GM06990 (cell line): ENCODE measurements around the gene HIVEP1.
A peak's percentile ranks its signal among the peaks of the same experiment; 100 is the strongest.

Source experiments
- DNase-seq: peaks from one replicate; pipeline ENCODE4 v3.0.0-alpha.2; 2011; ENCODE audit not compliant: insufficient read length; ENCODE audit errors: extremely low read depth
- H3K27me3 ChIP-seq: replicated peaks from 2 replicates; pipeline ENCODE4 v1.6.0; 2011; ENCODE audit warnings: low read length; ENCODE audit not compliant: control insufficient read depth, insufficient read depth
- H3K36me3 ChIP-seq: 2 replicates; pipeline ENCODE4 v1.5.1; 2011; ENCODE audit warnings: low read length; ENCODE audit not compliant: control insufficient read depth, insufficient read depth
- H3K4me3 ChIP-seq: replicated peaks from 2 replicates; pipeline ENCODE4 v1.5.1; 2011; ENCODE audit warnings: low read depth, mild to moderate bottlenecking, control low read depth, low read length
- CTCF ChIP-seq: IDR thresholded peaks from 2 replicates; pipeline ENCODE4 v1.5.1; 2011; ENCODE audit warnings: low read length, control low read depth, mild to moderate bottlenecking, inconsistent platforms; ENCODE audit not compliant: insufficient read depth, poor library complexity, severe bottlenecking

The HIVEP1 gene

DNA sequence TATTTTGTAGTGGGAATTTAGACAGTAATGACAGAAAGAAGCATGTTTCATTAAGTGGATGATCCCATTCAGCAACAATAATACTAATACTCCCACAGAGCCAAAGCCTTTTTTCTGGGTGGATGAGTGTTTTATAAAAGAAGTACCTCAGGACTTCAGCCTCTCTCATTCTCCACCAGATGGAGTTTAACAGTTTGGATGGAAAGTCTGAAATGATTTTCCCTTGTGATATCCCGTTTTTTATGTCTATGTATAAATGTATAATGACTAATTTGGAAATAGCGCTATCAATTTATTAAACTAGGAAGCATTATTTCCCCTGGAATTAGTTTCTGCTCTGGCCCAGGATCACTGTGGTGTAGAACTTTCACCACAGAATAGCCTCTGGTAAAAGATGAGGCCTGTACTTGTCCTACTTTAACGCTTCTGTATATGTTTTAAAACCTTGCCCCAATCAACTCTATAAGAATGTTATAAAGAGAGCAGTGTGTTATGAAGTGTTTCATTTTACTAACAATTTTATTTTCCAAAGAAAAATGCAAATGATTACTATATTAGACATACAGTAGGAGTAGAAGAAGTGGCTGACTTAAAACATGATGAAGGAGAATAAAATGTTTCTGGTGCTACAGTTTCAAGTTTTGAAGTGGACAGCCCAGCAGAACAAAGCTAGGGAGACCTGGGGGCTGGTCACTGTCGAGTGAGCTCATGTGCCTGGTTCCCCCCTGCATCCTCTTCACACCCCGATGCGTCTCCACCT lies 135.6 kb downstream of the HIVEP1 start:
- no peak overlapping the region for H3K4me3 ChIP-seq
- H3K36me3 ChIP-seq = peaks cover 1% of the 10 kb centered on the region
- no peak for TF ChIP-seq CTCF
- DNase-seq = no peak
- no peaks in the 10 kb centered on the region for H3K27me3 ChIP-seq

- DNase-seq = no peak
- Histone ChIP-seq H3K36me3 (peaks cover 1% of the 10 kb centered on the region), H3K4me3 (no peak overlapping the region), H3K27me3 (no peaks in the 10 kb centered on the region)
- no peak for TF ChIP-seq CTCF
Measured at GRCh38 chr6:12148317-12148801, 136.2 kb downstream of the HIVEP1 start.

- Histone ChIP-seq H3K36me3 (peaks cover 1% of the 10 kb centered on the region), H3K4me3 (no peak overlapping the region), H3K27me3 (no peaks in the 10 kb centered on the region)
- no peak for DNase-seq
- no peak for TF ChIP-seq CTCF
Measured at GRCh38 chr6:12148841-12149240, 136.7 kb downstream of the HIVEP1 start.

GRCh38 chr6:12149944-12150510 lies 137.9 kb downstream of the HIVEP1 start:
- H3K36me3 ChIP-seq = peaks cover 1% of the 10 kb centered on the region
- no peak overlapping the region for H3K4me3 ChIP-seq
- no peaks in the 10 kb centered on the region for H3K27me3 ChIP-seq
- TF ChIP-seq CTCF = no peak
- no peak for DNase-seq

DNA sequence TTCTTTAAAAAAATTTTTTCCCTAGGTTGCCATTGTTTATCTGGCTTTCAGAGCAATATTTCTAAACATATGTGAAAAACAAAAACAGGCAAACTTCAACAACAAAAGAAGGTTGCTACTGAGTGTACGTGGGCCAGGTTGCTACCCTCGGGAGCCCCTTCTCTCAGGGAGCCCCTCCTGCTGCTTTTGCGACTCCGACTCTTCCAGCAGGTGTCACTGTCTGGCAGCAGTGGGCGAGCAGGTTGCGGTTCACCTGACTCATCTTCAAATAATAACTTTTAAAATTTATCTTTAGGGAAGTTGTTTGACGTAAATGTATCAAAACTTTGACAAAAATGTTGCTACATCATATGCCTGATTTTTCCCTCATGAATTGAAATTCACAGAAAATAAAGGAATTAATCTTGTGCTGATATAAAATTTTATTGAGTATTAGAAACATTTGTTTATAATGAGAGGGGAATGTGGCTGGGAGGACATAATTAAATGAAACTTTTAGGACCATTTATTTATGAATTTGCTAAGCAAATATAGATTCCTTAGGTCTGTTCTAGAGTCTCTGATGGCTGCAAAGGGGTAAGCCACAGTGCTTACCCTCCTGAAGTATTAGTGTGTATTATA lies 138.8 kb downstream of the HIVEP1 start:
- no peak for DNase-seq
- no peak overlapping the region for H3K4me3 ChIP-seq
- no peaks in the 10 kb centered on the region for H3K27me3 ChIP-seq
- peaks cover 1% of the 10 kb centered on the region for H3K36me3 ChIP-seq
- TF ChIP-seq CTCF = peak; percentile 45
